Keratinocyte (primary cell): ENCODE measurements around the gene CFAP47. TPM values are rescaled to one million over a fixed set of nuclear protein-coding genes. Genes with fewer than 3 reads are reported as not detected.

ENCODE experiments used
- DNase-seq: peaks from one replicate; pipeline ENCODE4 v3.0.0-alpha.2; 2011; ENCODE audit warnings: low read depth, missing footprints, low spot score
- FAIRE-seq: peaks from 2 replicates; lab custom pipeline; 2011; peaks lifted over from hg19 to GRCh38; lab: Jason Lieb, UNC
- H2AFZ ChIP-seq: 2 replicates; pipeline ENCODE4 v1.6.0; 2012; ENCODE audit warnings: low read length, control low read depth, inconsistent platforms; ENCODE audit not compliant: control insufficient read depth
- H3K27ac ChIP-seq: 2 replicates; pipeline ENCODE4 v1.5.1; 2011; ENCODE audit warnings: low read length; ENCODE audit not compliant: control insufficient read depth, insufficient read depth
- H3K27me3 ChIP-seq: 3 replicates; pipeline ENCODE4 v1.6.0; 2011; ENCODE audit warnings: low read length; ENCODE audit not compliant: control insufficient read depth, insufficient read depth; ENCODE audit errors: extremely low read depth
- H3K36me3 ChIP-seq, 2 experiments: 2 replicates in 1 of 2; 3 replicates in 1 of 2; pipeline ENCODE4 v1.5.1; 2011; ENCODE audit warnings: low read length in 2 of 2, mild to moderate bottlenecking in 1 of 2; ENCODE audit not compliant: control insufficient read depth in 2 of 2, insufficient read depth in 2 of 2; ENCODE audit errors: extremely low read depth in 1 of 2
- H3K4me1 ChIP-seq: 3 replicates; pipeline ENCODE4 v1.5.1; 2011; ENCODE audit warnings: low read length; ENCODE audit not compliant: control insufficient read depth, insufficient read depth; ENCODE audit errors: extremely low read depth
- H3K4me2 ChIP-seq: 3 replicates; pipeline ENCODE4 v1.6.0; 2011; ENCODE audit warnings: low read depth, low read length; ENCODE audit not compliant: control insufficient read depth, insufficient read depth; ENCODE audit errors: extremely low read depth
- H3K4me3 ChIP-seq, 3 experiments: fragments of 200-600 bp in 1 of 3; sonication (generic) in 1 of 3; 2 replicates in 2 of 3; 3 replicates in 1 of 3; pipeline ENCODE4 v1.5.1; 2011 to 2016; ENCODE audit warnings: low read length in 3 of 3, mild to moderate bottlenecking in 3 of 3, control low read depth in 2 of 3, inconsistent platforms in 1 of 3, low read depth in 1 of 3, mixed read lengths in 1 of 3, mixed run types in 1 of 3, moderate library complexity in 1 of 3; ENCODE audit not compliant: control insufficient read depth in 2 of 3, insufficient read depth in 2 of 3; ENCODE audit errors: extremely low read depth in 1 of 3
- H3K79me2 ChIP-seq: 2 replicates; pipeline ENCODE4 v1.6.0; 2012; ENCODE audit warnings: low read length; ENCODE audit not compliant: control insufficient read depth, insufficient read depth
- H3K9ac ChIP-seq: 3 replicates; pipeline ENCODE4 v1.6.0; 2011; ENCODE audit warnings: low read length; ENCODE audit not compliant: control insufficient read depth, insufficient read depth; ENCODE audit errors: extremely low read depth
- H3K9me1 ChIP-seq: 3 replicates; pipeline ENCODE4 v1.6.0; 2011; ENCODE audit warnings: low read length; ENCODE audit not compliant: control insufficient read depth, insufficient read depth; ENCODE audit errors: extremely low read depth
- H3K9me3 ChIP-seq: 2 replicates; pipeline ENCODE4 v1.5.1; 2012; ENCODE audit warnings: low read depth, low read length; ENCODE audit not compliant: control insufficient read depth
- H4K20me1 ChIP-seq: 3 replicates; pipeline ENCODE4 v1.6.0; 2011; ENCODE audit warnings: low read length; ENCODE audit not compliant: control insufficient read depth, insufficient read depth; ENCODE audit errors: extremely low read depth
- CTCF ChIP-seq, 3 experiments: IDR thresholded peaks in 1 of 3; conservative IDR thresholded peaks in 1 of 3; optimal IDR thresholded peaks in 1 of 3; 2 replicates in 2 of 3; 3 replicates in 1 of 3; pipeline versions ENCODE3 to v1.5.1; 2011; ENCODE audit warnings: low read length in 3 of 3, mild to moderate bottlenecking in 3 of 3, moderate library complexity in 2 of 3, control low read depth in 1 of 3, inconsistent platforms in 1 of 3; ENCODE audit not compliant: insufficient read depth in 2 of 3; ENCODE audit errors: extremely low read depth in 1 of 3
- EZH2 ChIP-seq: IDR thresholded peaks from one replicate; pipeline ENCODE4 v1.6.1; 2012; ENCODE audit warnings: inconsistent platforms, mild to moderate bottlenecking, low read length, moderate library complexity
- dilution Hi-C: fragments of 300-500 bp; cut with MboI; formaldehyde crosslinking; loops from one replicate; pipeline ENCODE4 v1.7.0; 2020; ENCODE audit warnings: low sequenced_read_pairs; ENCODE audit not compliant: extremely low pct_ligation_motif_present
- polyA plus RNA-seq, 5 experiments: library from polyadenylated mRNA; depleted of rRNA in 3 of 5; stranded (reverse) in 3 of 5; stranded (forward) in 1 of 5; unstranded in 1 of 5; fragments of >200 nt; gene quantifications; 1 replicate in 1 of 5; 2 replicates in 3 of 5; 3 replicates in 1 of 5; pipeline versions ENCODE4 v1.2.1 to v1.2.3, GENCODE V29; 2011 to 2012; ENCODE audit warnings: missing spikeins in 2 of 5, low read depth in 1 of 5, low replicate concordance in 1 of 5

CFAP47 gene
- polyA plus RNA-seq, 1 donor (not counting 4 experiments of a cell fraction or from before 2014, with no cell fraction given) = not detected

GRCh38 chrX:36198575-36198974 lies 279.0 kb downstream of the CFAP47 start:
- Histone ChIP-seq H3K9ac (no peak overlapping the region), H3K27ac (no peak overlapping the region), H3K9me3 (no peaks in the 10 kb centered on the region), H3K27me3 (no peaks in the 10 kb centered on the region), H3K79me2 (no peaks in the 10 kb centered on the region), H4K20me1 (no peaks in the 10 kb centered on the region), H3K4me1 (peaks cover 6% of the 10 kb centered on the region), H2AFZ (peak overlapping the region; percentile 24), H3K4me3 (no peak overlapping the region), H3K4me2 (peak overlapping the region; percentile 29), H3K36me3 (no peaks in the 10 kb centered on the region), H3K9me1 (no peaks in the 10 kb centered on the region)
- dilution Hi-C loops = no loop called here
- TF ChIP-seq EZH2 (no peak), CTCF (optimal IDR thresholded peaks at IDR 0.05 in 1 of 3, IDR thresholded peaks at IDR 0.05 in 1 of 3, conservative IDR thresholded peaks at IDR 0.05 in 1 of 3; ENCODE audit: extremely low read depth in 1 of 3, insufficient read depth in 2 of 3, low read length in 3 of 3) (no peak)
- FAIRE-seq (peak; percentile 78), DNase-seq (peak; percentile 36)

- Histone ChIP-seq H3K4me3 (no peak overlapping the region), H3K9me3 (no peaks in the 10 kb centered on the region), H3K79me2 (no peaks in the 10 kb centered on the region), H3K9ac (no peak overlapping the region), H3K9me1 (no peaks in the 10 kb centered on the region), H3K27ac (no peak overlapping the region), H3K36me3 (no peaks in the 10 kb centered on the region), H3K4me2 (no peak overlapping the region), H3K27me3 (no peaks in the 10 kb centered on the region), H4K20me1 (no peaks in the 10 kb centered on the region), H3K4me1 (peaks cover 6% of the 10 kb centered on the region), H2AFZ (no peak overlapping the region)
- FAIRE-seq (no peak), DNase-seq (no peak)
- dilution Hi-C loops = no loop called here
- TF ChIP-seq CTCF (optimal IDR thresholded peaks at IDR 0.05 in 1 of 3, IDR thresholded peaks at IDR 0.05 in 1 of 3, conservative IDR thresholded peaks at IDR 0.05 in 1 of 3; ENCODE audit: extremely low read depth in 1 of 3, insufficient read depth in 2 of 3, low read length in 3 of 3) (no peak), EZH2 (no peak)
Observed at GRCh38 chrX:36199928-36200327, 280.4 kb downstream of the CFAP47 start.
